WTC11 (cell line): Measurements from ENCODE around the gene ZNF414. TPM values are rescaled to one million over a fixed set of nuclear protein-coding genes. Genes with fewer than 3 reads are reported as not detected.
A peak's percentile ranks its signal among the peaks of the same experiment; 100 is the strongest.

Experiments
- ATAC-seq: fragments of 200-7000 bp; cut with Tn5 transposase; 2 replicates; pipeline ENCODE4 v1.10.0; 2021; ENCODE audit warnings: mild to moderate bottlenecking, moderate library complexity
- CTCF ChIA-PET: fragments of 300-600 bp; sonication (Branson Sonifier 250); formaldehyde crosslinking; loops from one replicate; lab custom pipeline; 2021; ENCODE audit warnings: antibody characterized with exemption; lab: Charles Lee
- POLR2A ChIA-PET: fragments of 350-600 bp; sonication (Branson Sonifier 250); formaldehyde crosslinking; loops from one replicate; lab custom pipeline; 2021; ENCODE audit warnings: antibody characterized with exemption; lab: Charles Lee
- DNase-seq: peaks from one replicate; pipeline ENCODE4 v3.0.0; 2021; ENCODE audit warnings: low spot score
- H3K27ac Mint-ChIP-seq: 2 replicates; pipeline ENCODE4 v1.8.0; 2021; ENCODE audit warnings: mixed read lengths
- H3K27me3 Mint-ChIP-seq: 2 replicates; pipeline ENCODE4 v1.8.0; 2021; ENCODE audit warnings: low read depth, mild to moderate bottlenecking, moderate library complexity, mixed read lengths
- H3K36me3 Mint-ChIP-seq: 2 replicates; pipeline ENCODE4 v1.8.0; 2021; ENCODE audit warnings: mixed read lengths
- H3K4me1 Mint-ChIP-seq: 2 replicates; pipeline ENCODE4 v1.8.0; 2022; ENCODE audit warnings: mixed read lengths
- H3K4me3 Mint-ChIP-seq: 2 replicates; pipeline ENCODE4 v1.8.0; 2021; ENCODE audit warnings: mild to moderate bottlenecking, moderate library complexity, mixed read lengths
- H3K9me3 Mint-ChIP-seq: 2 replicates; pipeline ENCODE4 v1.8.0; 2021; ENCODE audit warnings: mixed read lengths
- AFF4 ChIP-seq: sonication (generic); formaldehyde crosslinking; IDR thresholded peaks from 2 replicates; pipeline ENCODE4 v1.8.1; 2023; ENCODE audit warnings: mild to moderate bottlenecking, missing genetic modification reagents, borderline replicate concordance
- CTCF ChIP-seq: fragments of 200-600 bp; IDR thresholded peaks from 2 replicates; pipeline ENCODE4 v1.8.0; 2022; ENCODE audit warnings: antibody characterized with exemption
- E2F4 ChIP-seq: sonication (generic); formaldehyde crosslinking; IDR thresholded peaks from 2 replicates; pipeline ENCODE4 v1.8.1; 2022; ENCODE audit warnings: low read depth, mild to moderate bottlenecking, moderate library complexity, missing genetic modification reagents, borderline replicate concordance
- ETV6 ChIP-seq: sonication (generic); formaldehyde crosslinking; IDR thresholded peaks from 2 replicates; pipeline ENCODE4 v1.8.1; 2022; ENCODE audit warnings: mild to moderate bottlenecking, missing genetic modification reagents
- IRF2 ChIP-seq: sonication (generic); formaldehyde crosslinking; IDR thresholded peaks from 2 replicates; pipeline ENCODE4 v1.8.0; 2022; ENCODE audit warnings: low read depth, missing genetic modification reagents, borderline replicate concordance
- NFYB ChIP-seq: sonication (generic); formaldehyde crosslinking; conservative IDR thresholded peaks from 2 replicates; pipeline ENCODE4 v1.8.0; 2022; ENCODE audit warnings: low read depth, missing genetic modification reagents
- RELA ChIP-seq: sonication (generic); formaldehyde crosslinking; IDR thresholded peaks from 2 replicates; pipeline ENCODE4 v1.8.1; 2022; ENCODE audit warnings: missing genetic modification reagents, mild to moderate bottlenecking, borderline replicate concordance
- TEAD1 ChIP-seq: sonication (generic); formaldehyde crosslinking; IDR thresholded peaks from 2 replicates; pipeline ENCODE4 v1.8.0; 2022; ENCODE audit warnings: mild to moderate bottlenecking, missing genetic modification reagents
- ZBTB43 ChIP-seq: sonication (generic); formaldehyde crosslinking; IDR thresholded peaks from 2 replicates; pipeline ENCODE4 v1.8.1; 2023; ENCODE audit warnings: mild to moderate bottlenecking, missing genetic modification reagents
- ZNF121 ChIP-seq: sonication (generic); formaldehyde crosslinking; IDR thresholded peaks from 2 replicates; pipeline ENCODE4 v1.8.0; 2023; ENCODE audit warnings: missing genetic modification reagents
- ZNF416 ChIP-seq: fragments of 250-450 bp; sonication (Bioruptor Pico); IDR thresholded peaks from 2 replicates; pipeline ENCODE4 v1.9.0; 2021; ENCODE audit warnings: mild to moderate bottlenecking, inconsistent platforms
- total RNA-seq: library from RNA; stranded (reverse); gene quantifications from 3 replicates; pipeline ENCODE4 v1.2.3, GENCODE V29; 2021
- TF ChIP-seq, protein P1 (sequence below): sonication (generic); formaldehyde crosslinking; IDR thresholded peaks from 2 replicates; pipeline ENCODE4 v1.8.0; 2022; ENCODE audit warnings: mild to moderate bottlenecking, missing genetic modification reagents
- TF ChIP-seq, protein P2 (sequence below): fragments of 250-450 bp; sonication (Bioruptor Pico); IDR thresholded peaks from 2 replicates; pipeline ENCODE4 v1.9.0; 2021; ENCODE audit warnings: mild to moderate bottlenecking, borderline replicate concordance
- TF ChIP-seq, protein P3 (sequence below): sonication (generic); formaldehyde crosslinking; conservative IDR thresholded peaks from 2 replicates; pipeline ENCODE4 v1.8.1; 2023; ENCODE audit warnings: mild to moderate bottlenecking, low read depth, missing genetic modification reagents, moderate library complexity

Gene ZNF414
- total RNA-seq, 1 experiment from 2014 or later, result 38.2 TPM

DNA sequence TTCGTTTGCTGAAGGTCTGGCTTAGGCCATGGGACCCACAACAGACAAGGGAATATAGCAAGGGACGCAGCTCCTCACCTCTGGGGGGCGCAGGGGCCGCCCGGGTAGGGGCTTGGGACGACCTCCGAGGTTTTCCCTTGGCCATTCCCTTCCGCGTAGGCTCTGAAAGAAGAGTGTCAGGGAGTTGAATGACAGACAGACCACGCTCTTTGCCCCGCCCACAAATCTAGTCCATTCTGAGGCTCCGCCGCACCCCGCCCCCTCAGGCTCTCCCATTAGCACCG lies 11.4 kb upstream of the ZNF414 start:
- POLR2A ChIA-PET, result interaction anchor here (0.7 to 3.1 kb wide), 4 partner anchors 11 to 135 kb away, joined by 3 to 28 read pairs (median 5); partner anchors contain the start of genes RAB11B and ZNF414
- H3K36me3 Mint-ChIP-seq, result peaks cover 3% of the 10 kb centered on the region; the same call in 1 of the 2 replicates
- peaks cover 6% of the 10 kb centered on the region for H3K27me3 Mint-ChIP-seq
- no peak for TF ChIP-seq NFYB
- TF ChIP-seq CTCF, result peak; percentile 48; the same call in 1 of the 2 replicates
- no peak for TF ChIP-seq ZBTB43 (CRISPR knock-in tag)
- 0 out of 2 replicates have a peak, but pooled peaks have one; percentile 12 for TF ChIP-seq ETV6 (CRISPR knock-in tag)
- TF ChIP-seq IRF2 (CRISPR knock-in tag), result no peak
- CTCF ChIA-PET, result interaction anchor here (0.5 to 4.0 kb wide), 17 partner anchors 11 to 371 kb away, joined by 3 to 88 read pairs (median 4); partner anchors contain the start of genes MYO1F, RAB11B and ZNF414
- peaks cover 16% of the 10 kb centered on the region for H3K4me1 Mint-ChIP-seq
- ATAC-seq (no peak), DNase-seq (no peak)
- no peaks in the 10 kb centered on the region for H3K9me3 Mint-ChIP-seq
- no peak overlapping the region for H3K27ac Mint-ChIP-seq
- H3K4me3 Mint-ChIP-seq, result no peak overlapping the region

DNA sequence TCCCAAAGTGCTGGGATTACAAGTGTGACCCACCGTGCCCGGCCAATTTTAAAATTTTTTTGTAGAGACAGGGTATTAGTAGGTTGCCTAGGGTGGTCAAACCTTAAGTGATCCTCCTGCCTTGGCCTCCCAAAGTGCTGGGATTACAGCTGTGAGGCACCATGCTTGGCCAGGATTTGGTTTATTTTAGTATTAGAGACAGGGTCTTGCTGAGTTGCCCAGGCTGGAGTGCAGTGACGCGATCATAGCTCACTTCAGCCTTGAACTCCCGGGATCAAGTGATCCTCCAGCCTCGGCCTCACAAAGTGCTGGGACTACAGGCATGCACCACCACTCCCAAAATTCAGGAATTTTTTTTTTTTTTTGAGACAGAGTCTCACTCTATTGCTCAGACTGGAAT lies 5.4 kb upstream of the ZNF414 start:
- no peak overlapping the region for H3K4me3 Mint-ChIP-seq
- no peaks in the 10 kb centered on the region for H3K36me3 Mint-ChIP-seq
- DNase-seq (no peak), ATAC-seq (no peak)
- H3K27ac Mint-ChIP-seq, result no peak overlapping the region
- H3K4me1 Mint-ChIP-seq, result peaks cover 7% of the 10 kb centered on the region
- TF ChIP-seq ZNF416 (CRISPR knock-in tag) (no peak), ZNF121 (CRISPR knock-in tag) (peak; percentile 38; the same call in 1 of the 2 replicates), RELA (CRISPR knock-in tag) (no peak), AFF4 (CRISPR knock-in tag) (no peak)
- TF ChIP-seq, protein P1, sequence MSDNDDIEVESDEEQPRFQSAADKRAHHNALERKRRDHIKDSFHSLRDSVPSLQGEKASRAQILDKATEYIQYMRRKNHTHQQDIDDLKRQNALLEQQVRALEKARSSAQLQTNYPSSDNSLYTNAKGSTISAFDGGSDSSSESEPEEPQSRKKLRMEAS (CRISPR knock-in tag), result no peak
- no peaks in the 10 kb centered on the region for H3K9me3 Mint-ChIP-seq
- CTCF ChIA-PET, result interaction anchor here (0.7 to 2.4 kb wide), 4 partner anchors 19 to 509 kb away, joined by 3 to 11 read pairs (median 4); no protein-coding TSS in a partner anchor
- POLR2A ChIA-PET, result no interaction called here
- H3K27me3 Mint-ChIP-seq, result peaks cover 6% of the 10 kb centered on the region; the same call in 1 of the 2 replicates

GRCh38 chr19:8518536-8518935 lies 4.6 kb upstream of the ZNF414 start:
- Mint-ChIP-seq H3K27me3 (peaks cover 6% of the 10 kb centered on the region; the same call in 1 of the 2 replicates), H3K4me1 (peaks cover 9% of the 10 kb centered on the region), H3K36me3 (no peaks in the 10 kb centered on the region), H3K9me3 (no peaks in the 10 kb centered on the region), H3K27ac (peak overlapping the region; percentile 49; the same call in 1 of the 2 replicates), H3K4me3 (no peak overlapping the region)
- POLR2A ChIA-PET, result interaction anchor here (0.6 kb wide), 2 partner anchors 80 to 94 kb away, joined by 3 read pairs; no protein-coding TSS in a partner anchor
- ATAC-seq, result no peak
- DNase-seq, result no peak
- CTCF ChIA-PET, result interaction anchor here (0.8 to 2.4 kb wide), 4 partner anchors 19 to 69 kb away, joined by 3 to 11 read pairs (median 5); no protein-coding TSS in a partner anchor
- TF ChIP-seq E2F4 (CRISPR knock-in tag), result no peak
- TF ChIP-seq, protein P2, sequence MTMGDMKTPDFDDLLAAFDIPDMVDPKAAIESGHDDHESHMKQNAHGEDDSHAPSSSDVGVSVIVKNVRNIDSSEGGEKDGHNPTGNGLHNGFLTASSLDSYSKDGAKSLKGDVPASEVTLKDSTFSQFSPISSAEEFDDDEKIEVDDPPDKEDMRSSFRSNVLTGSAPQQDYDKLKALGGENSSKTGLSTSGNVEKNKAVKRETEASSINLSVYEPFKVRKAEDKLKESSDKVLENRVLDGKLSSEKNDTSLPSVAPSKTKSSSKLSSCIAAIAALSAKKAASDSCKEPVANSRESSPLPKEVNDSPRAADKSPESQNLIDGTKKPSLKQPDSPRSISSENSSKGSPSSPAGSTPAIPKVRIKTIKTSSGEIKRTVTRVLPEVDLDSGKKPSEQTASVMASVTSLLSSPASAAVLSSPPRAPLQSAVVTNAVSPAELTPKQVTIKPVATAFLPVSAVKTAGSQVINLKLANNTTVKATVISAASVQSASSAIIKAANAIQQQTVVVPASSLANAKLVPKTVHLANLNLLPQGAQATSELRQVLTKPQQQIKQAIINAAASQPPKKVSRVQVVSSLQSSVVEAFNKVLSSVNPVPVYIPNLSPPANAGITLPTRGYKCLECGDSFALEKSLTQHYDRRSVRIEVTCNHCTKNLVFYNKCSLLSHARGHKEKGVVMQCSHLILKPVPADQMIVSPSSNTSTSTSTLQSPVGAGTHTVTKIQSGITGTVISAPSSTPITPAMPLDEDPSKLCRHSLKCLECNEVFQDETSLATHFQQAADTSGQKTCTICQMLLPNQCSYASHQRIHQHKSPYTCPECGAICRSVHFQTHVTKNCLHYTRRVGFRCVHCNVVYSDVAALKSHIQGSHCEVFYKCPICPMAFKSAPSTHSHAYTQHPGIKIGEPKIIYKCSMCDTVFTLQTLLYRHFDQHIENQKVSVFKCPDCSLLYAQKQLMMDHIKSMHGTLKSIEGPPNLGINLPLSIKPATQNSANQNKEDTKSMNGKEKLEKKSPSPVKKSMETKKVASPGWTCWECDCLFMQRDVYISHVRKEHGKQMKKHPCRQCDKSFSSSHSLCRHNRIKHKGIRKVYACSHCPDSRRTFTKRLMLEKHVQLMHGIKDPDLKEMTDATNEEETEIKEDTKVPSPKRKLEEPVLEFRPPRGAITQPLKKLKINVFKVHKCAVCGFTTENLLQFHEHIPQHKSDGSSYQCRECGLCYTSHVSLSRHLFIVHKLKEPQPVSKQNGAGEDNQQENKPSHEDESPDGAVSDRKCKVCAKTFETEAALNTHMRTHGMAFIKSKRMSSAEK (CRISPR knock-in tag), result no peak
- TF ChIP-seq TEAD1 (CRISPR knock-in tag), result no peak
- TF ChIP-seq ETV6 (CRISPR knock-in tag), result no peak
- TF ChIP-seq, protein P3, sequence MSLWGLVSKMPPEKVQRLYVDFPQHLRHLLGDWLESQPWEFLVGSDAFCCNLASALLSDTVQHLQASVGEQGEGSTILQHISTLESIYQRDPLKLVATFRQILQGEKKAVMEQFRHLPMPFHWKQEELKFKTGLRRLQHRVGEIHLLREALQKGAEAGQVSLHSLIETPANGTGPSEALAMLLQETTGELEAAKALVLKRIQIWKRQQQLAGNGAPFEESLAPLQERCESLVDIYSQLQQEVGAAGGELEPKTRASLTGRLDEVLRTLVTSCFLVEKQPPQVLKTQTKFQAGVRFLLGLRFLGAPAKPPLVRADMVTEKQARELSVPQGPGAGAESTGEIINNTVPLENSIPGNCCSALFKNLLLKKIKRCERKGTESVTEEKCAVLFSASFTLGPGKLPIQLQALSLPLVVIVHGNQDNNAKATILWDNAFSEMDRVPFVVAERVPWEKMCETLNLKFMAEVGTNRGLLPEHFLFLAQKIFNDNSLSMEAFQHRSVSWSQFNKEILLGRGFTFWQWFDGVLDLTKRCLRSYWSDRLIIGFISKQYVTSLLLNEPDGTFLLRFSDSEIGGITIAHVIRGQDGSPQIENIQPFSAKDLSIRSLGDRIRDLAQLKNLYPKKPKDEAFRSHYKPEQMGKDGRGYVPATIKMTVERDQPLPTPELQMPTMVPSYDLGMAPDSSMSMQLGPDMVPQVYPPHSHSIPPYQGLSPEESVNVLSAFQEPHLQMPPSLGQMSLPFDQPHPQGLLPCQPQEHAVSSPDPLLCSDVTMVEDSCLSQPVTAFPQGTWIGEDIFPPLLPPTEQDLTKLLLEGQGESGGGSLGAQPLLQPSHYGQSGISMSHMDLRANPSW (CRISPR knock-in tag), result no peak
